HUES64 (cell line): ENCODE measurements around the gene RNASE8.

Source experiments
- H3K27ac ChIP-seq: 2 replicates; pipeline ENCODE4 v1.7.0; 2013; ENCODE audit warnings: low read depth, low read length, inconsistent platforms
- H3K27me3 ChIP-seq: 2 replicates; pipeline ENCODE4 v1.6.1; 2013; ENCODE audit warnings: mild to moderate bottlenecking, low read length; ENCODE audit not compliant: insufficient read depth
- H3K36me3 ChIP-seq: 2 replicates; pipeline ENCODE4 v1.6.1; 2013; ENCODE audit warnings: mild to moderate bottlenecking, low read length; ENCODE audit not compliant: insufficient read depth
- H3K4me1 ChIP-seq: 2 replicates; pipeline ENCODE4 v1.6.1; 2013; ENCODE audit warnings: mild to moderate bottlenecking, low read length, moderate library complexity; ENCODE audit not compliant: insufficient read depth
- H3K4me3 ChIP-seq: 2 replicates; pipeline ENCODE4 v1.5.1; 2013; ENCODE audit warnings: mild to moderate bottlenecking, low read length, moderate library complexity
- H3K9ac ChIP-seq: 2 replicates; pipeline ENCODE4 v1.6.1; 2013; ENCODE audit warnings: mild to moderate bottlenecking, low read depth, low read length
- H3K9me3 ChIP-seq: 2 replicates; pipeline ENCODE4 v1.6.1; 2013; ENCODE audit warnings: low read depth, low read length; ENCODE audit not compliant: insufficient read depth
- WGBS: fragments of 150-250, 120-280 bp; methylation state at CpG from one replicate; pipeline ENCODE4 v1.1.7; 2013; ENCODE audit warnings: missing lambda C conversion rate; 5-methylcytosine and 5-hydroxymethylcytosine counted together

Gene RNASE8

DNA sequence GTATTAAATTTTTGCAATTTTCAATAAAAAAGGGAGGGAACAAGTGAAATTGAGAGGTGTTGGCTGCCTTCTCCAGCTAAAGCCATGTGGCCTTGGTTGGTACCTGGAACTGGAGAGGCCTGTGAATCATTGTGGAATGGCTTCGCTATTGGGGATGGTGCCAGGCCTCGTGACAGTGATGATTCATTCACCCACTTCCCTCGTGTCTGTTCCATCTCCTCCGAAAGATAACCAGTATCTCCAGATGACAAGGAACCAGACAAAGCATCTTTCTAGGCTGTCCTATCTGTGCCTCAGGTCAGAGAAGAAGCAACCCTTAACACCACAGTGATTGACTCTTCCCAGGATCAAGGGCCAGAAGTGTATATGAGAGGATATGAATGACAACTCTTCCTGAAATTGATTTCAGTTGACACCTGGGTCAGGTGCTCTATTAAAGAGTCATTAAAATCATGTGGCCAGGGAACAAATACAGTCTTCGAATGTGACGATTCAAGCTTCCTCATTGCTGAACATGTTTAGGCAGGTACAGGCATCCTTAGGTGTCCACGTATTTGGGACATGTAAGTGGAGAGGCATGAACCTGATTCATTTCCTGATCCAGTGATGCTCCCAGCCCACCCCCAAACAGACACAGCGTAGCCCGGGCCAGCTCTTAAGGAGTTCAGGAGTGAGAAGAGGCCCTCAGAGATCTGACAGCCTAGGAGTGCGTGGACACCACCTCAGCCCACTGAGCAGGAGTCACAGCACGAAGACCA lies 15.8 kb upstream of the RNASE8 start, which contains the start of gene RNASE7:
Gene RNASE7 (plus strand): TSS at position 687 of the 758 bp plus-strand sequence. CDS start 631 bp downstream, outside the sequence.
- peaks cover 16% of the 10 kb centered on the region for H3K4me1 ChIP-seq
- H3K36me3 ChIP-seq: no peaks in the 10 kb centered on the region
- 90% methylated on average over 11 of the region's 11 CpGs for WGBS
- no peak within 1 kb of the TSS for H3K4me3 ChIP-seq
- no peaks in the 10 kb centered on the region for H3K9me3 ChIP-seq
- H3K9ac ChIP-seq: no peak within 1 kb of the TSS
- H3K27me3 ChIP-seq: no peaks in the 10 kb centered on the region
- H3K27ac ChIP-seq: no peak within 1 kb of the TSS

- WGBS: 88% methylated on average over 8 of the region's 8 CpGs
- Histone ChIP-seq H3K27ac (no peak overlapping the region), H3K27me3 (no peaks in the 10 kb centered on the region), H3K4me3 (no peak overlapping the region), H3K4me1 (peaks cover 16% of the 10 kb centered on the region), H3K9ac (no peak overlapping the region), H3K36me3 (no peaks in the 10 kb centered on the region), H3K9me3 (no peaks in the 10 kb centered on the region)
Observed at GRCh38 chr14:21042918-21043317, 14.7 kb upstream of the RNASE8 start.

DNA sequence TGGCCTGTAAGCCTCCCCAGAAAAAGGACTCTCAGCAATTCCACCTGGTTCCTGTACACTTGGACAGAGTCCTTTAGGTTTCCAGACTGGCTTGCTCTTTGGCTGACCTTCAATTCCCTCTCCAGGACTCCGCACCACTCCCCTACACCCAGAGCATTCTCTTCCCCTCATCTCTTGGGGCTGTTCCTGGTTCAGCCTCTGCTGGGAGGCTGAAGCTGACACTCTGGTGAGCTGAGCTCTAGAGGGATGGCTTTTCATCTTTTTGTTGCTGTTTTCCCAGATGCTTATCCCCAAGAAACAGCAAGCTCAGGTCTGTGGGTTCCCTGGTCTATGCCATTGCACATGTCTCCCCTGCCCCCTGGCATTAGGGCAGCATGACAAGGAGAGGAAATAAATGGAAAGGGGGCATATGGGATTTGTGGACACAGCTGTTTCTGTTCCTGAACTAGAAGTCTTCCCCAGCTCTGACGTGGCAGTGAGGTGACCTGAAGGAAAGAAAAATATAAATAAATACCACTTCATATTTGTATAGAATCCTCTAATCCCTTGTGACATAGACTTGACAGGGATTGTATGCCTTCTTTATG lies 14.1 kb upstream of the RNASE8 start:
- Histone ChIP-seq H3K36me3 (no peaks in the 10 kb centered on the region), H3K4me3 (no peak overlapping the region), H3K9ac (no peak overlapping the region), H3K9me3 (no peaks in the 10 kb centered on the region), H3K27me3 (no peaks in the 10 kb centered on the region), H3K27ac (no peak overlapping the region), H3K4me1 (peaks cover 15% of the 10 kb centered on the region)
- WGBS: 83% methylated on average over 1 of the region's 2 CpGs

DNA sequence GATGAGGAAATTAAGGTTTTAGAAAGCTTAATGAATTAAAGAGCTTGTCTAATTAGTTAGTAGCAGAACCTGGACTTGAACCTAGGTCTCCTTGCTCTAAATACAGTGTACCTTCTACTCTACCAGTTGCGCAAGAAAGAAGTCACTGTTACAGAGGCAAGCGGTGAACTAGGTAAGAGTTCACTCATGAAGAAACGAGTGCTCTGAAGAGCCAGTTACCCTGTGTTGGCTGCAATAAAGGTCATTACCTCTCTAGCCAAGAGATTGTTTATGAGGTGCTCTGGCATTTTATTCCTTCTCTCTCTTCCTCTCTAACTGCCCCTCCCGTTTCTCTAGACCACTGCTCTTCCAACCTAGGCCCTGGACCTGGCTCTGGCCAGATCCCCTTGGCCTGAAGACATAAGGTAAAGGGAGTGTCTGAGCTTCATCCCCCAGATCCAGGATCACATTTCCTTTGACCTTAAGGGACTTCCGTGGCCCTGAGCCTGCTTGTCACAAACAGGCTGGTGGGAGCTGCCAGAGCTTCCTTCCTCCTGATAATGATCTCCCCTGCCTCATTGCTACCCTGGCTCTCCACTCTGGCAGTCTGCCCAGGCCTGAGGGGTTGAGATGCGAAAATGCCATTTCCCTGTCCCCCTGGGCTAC lies 13.5 kb upstream of the RNASE8 start:
- 89% methylated on average over 6 of the region's 6 CpGs for WGBS
- Histone ChIP-seq H3K9me3 (no peaks in the 10 kb centered on the region), H3K27me3 (no peaks in the 10 kb centered on the region)

DNA sequence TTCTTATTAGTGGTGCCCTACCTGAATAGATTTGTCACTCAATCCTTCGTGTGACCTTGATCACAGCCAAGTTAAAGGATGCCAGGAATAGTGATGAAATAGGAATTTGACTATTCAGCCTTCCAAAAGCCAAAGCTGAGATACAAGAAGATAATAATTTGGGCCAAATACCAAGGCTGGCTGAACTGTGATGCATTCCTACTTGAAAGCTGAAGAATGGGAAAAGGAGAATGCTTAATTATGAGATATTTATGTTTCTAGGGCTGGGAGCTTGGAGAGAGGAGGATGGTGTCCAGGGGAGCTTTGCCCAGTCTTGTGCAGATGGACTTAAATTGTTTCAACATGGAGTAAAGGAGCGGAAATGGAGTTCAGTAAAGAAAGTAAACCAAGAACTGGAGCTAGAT lies 10.2 kb upstream of the RNASE8 start:
- no peaks in the 10 kb centered on the region for H3K27me3 ChIP-seq
- H3K36me3 ChIP-seq: no peaks in the 10 kb centered on the region
- H3K9ac ChIP-seq: no peak overlapping the region
- no peaks in the 10 kb centered on the region for H3K9me3 ChIP-seq
- H3K4me3 ChIP-seq: no peak overlapping the region
- no peaks in the 10 kb centered on the region for H3K4me1 ChIP-seq
- 87% methylated on average over 2 of the region's 2 CpGs for WGBS
- H3K27ac ChIP-seq: no peak overlapping the region

More for the DNA sequence above, 13.5 kb upstream of the RNASE8 start:
- Histone ChIP-seq H3K9ac (no peak overlapping the region), H3K27ac (no peak overlapping the region), H3K36me3 (no peaks in the 10 kb centered on the region), H3K4me3 (no peak overlapping the region), H3K4me1 (peaks cover 9% of the 10 kb centered on the region)

GRCh38 chr14:21048638-21049037 lies 9.0 kb upstream of the RNASE8 start:
- H3K9me3 ChIP-seq: no peaks in the 10 kb centered on the region
- H3K27ac ChIP-seq: no peak overlapping the region
- no peaks in the 10 kb centered on the region for H3K36me3 ChIP-seq
- H3K4me3 ChIP-seq: no peak overlapping the region
- H3K9ac ChIP-seq: no peak overlapping the region
- H3K4me1 ChIP-seq: no peaks in the 10 kb centered on the region
- no peaks in the 10 kb centered on the region for H3K27me3 ChIP-seq
- 92% methylated on average over 2 of the region's 2 CpGs for WGBS

GRCh38 chr14:21049271-21049673 lies 8.3 kb upstream of the RNASE8 start:
- Histone ChIP-seq H3K9ac (no peak overlapping the region), H3K9me3 (no peaks in the 10 kb centered on the region), H3K4me1 (no peaks in the 10 kb centered on the region), H3K36me3 (no peaks in the 10 kb centered on the region), H3K4me3 (no peak overlapping the region), H3K27ac (no peak overlapping the region), H3K27me3 (no peaks in the 10 kb centered on the region)
- WGBS: 95% methylated on average over 3 of the region's 3 CpGs

GRCh38 chr14:21050597-21050996 lies 7.0 kb upstream of the RNASE8 start:
- Histone ChIP-seq H3K9me3 (no peaks in the 10 kb centered on the region), H3K9ac (no peak overlapping the region), H3K4me3 (no peak overlapping the region), H3K27ac (no peak overlapping the region), H3K36me3 (no peaks in the 10 kb centered on the region), H3K4me1 (no peaks in the 10 kb centered on the region), H3K27me3 (no peaks in the 10 kb centered on the region)
- 90% methylated on average over 2 of the region's 3 CpGs for WGBS

GRCh38 chr14:21053184-21054122 lies 4.2 kb upstream of the RNASE8 start:
- no peak overlapping the region for H3K9ac ChIP-seq
- H3K27ac ChIP-seq: no peak overlapping the region
- H3K4me1 ChIP-seq: 0 out of 2 replicates have a peak, but pooled peaks cover 3% of the 10 kb centered on the region
- WGBS: 93% methylated on average over 20 of the region's 20 CpGs
- no peak overlapping the region for H3K4me3 ChIP-seq
- no peaks in the 10 kb centered on the region for H3K27me3 ChIP-seq
- H3K9me3 ChIP-seq: no peaks in the 10 kb centered on the region
- H3K36me3 ChIP-seq: no peaks in the 10 kb centered on the region

- Histone ChIP-seq H3K9me3 (no peaks in the 10 kb centered on the region), H3K36me3 (no peaks in the 10 kb centered on the region), H3K9ac (no peak overlapping the region), H3K4me1 (0 out of 2 replicates have a peak, but pooled peaks cover 3% of the 10 kb centered on the region), H3K4me3 (no peak overlapping the region), H3K27ac (no peak overlapping the region), H3K27me3 (no peaks in the 10 kb centered on the region)
- 96% methylated on average over 3 of the region's 3 CpGs for WGBS
Observed at GRCh38 chr14:21054123-21054767, 3.4 kb upstream of the RNASE8 start.
